HepG2 (cell line): ENCODE data around the gene CTXN1. TPM values are rescaled to one million over a fixed set of nuclear protein-coding genes. Genes with fewer than 3 reads are reported as not detected.

ENCODE experiments used
- CENPX ChIP-seq: sonication (generic); formaldehyde crosslinking; IDR thresholded peaks from 2 replicates; pipeline ENCODE4 v1.9.0; 2021; ENCODE audit warnings: mild to moderate bottlenecking, missing genetic modification reagents, moderate library complexity
- CHD4 ChIP-seq: fragments of 200-600 bp; sonication (generic); IDR thresholded peaks from 2 replicates; pipeline ENCODE4 v1.7.0; 2017; ENCODE audit warnings: mild to moderate bottlenecking, low read length, borderline replicate concordance
- DPF2 ChIP-seq: sonication (generic); formaldehyde crosslinking; IDR thresholded peaks from 2 replicates; pipeline ENCODE4 v1.4.0; 2020; ENCODE audit warnings: mild to moderate bottlenecking, low read depth, missing genetic modification reagents, borderline replicate concordance
- EP300 ChIP-seq, 3 experiments: sonication (generic) in 1 of 3; formaldehyde crosslinking in 1 of 3; IDR thresholded peaks; 2 replicates each; pipeline versions ENCODE4 v1.5.1 to v1.6.1; 2011 to 2020; ENCODE audit warnings: low read depth in 2 of 3, low read length in 2 of 3, borderline replicate concordance in 1 of 3, improper control_type of control experiment in 1 of 3, mild to moderate bottlenecking in 1 of 3, missing genetic modification reagents in 1 of 3, moderate library complexity in 1 of 3
- FOXO1 ChIP-seq: sonication (generic); formaldehyde crosslinking; IDR thresholded peaks from 2 replicates; pipeline ENCODE4 v1.4.0; 2020; ENCODE audit warnings: missing genetic modification reagents
- GTF3A ChIP-seq: sonication (generic); formaldehyde crosslinking; conservative IDR thresholded peaks from 2 replicates; pipeline ENCODE4 v1.4.0; 2020; ENCODE audit warnings: mild to moderate bottlenecking, missing genetic modification reagents
- IKZF1 ChIP-seq: fragments of 450-650 bp; IDR thresholded peaks from 2 replicates; pipeline ENCODE4 v1.7.1; 2016
- KDM5A ChIP-seq: fragments of 200-600 bp; sonication (generic); IDR thresholded peaks from 2 replicates; pipeline ENCODE4 v1.7.0; 2018; ENCODE audit warnings: antibody characterized with exemption, mild to moderate bottlenecking, low read length, borderline replicate concordance
- MAFG ChIP-seq: sonication (generic); formaldehyde crosslinking; IDR thresholded peaks from 2 replicates; pipeline ENCODE4 v1.5.1; 2020; ENCODE audit warnings: mild to moderate bottlenecking, missing genetic modification reagents
- MAFK ChIP-seq, 2 experiments: IDR thresholded peaks in 1 of 2; conservative IDR thresholded peaks in 1 of 2; 2 replicates each; pipeline ENCODE4 v1.6.1; 2011; ENCODE audit warnings: improper control_type of control experiment in 2 of 2, low read length in 2 of 2
- RXRB ChIP-seq: IDR thresholded peaks from 2 replicates; pipeline ENCODE4 v1.6.1; 2016; ENCODE audit warnings: borderline replicate concordance, missing genetic modification reagents, missing compliant biosample characterization
- SMAD3 ChIP-seq: sonication (generic); formaldehyde crosslinking; IDR thresholded peaks from 2 replicates; pipeline ENCODE4 v1.4.0; 2020; ENCODE audit warnings: missing genetic modification reagents
- SNRNP70 ChIP-seq: fragments of 200-400 bp; formaldehyde crosslinking; IDR thresholded peaks from 2 replicates; pipeline ENCODE4 v1.6.1; 2017; ENCODE audit warnings: mild to moderate bottlenecking, low read depth, low read length, moderate library complexity
- ZFP36 ChIP-seq: fragments of 150-350 bp; IDR thresholded peaks from 2 replicates; pipeline ENCODE4 v1.6.1; 2018; ENCODE audit warnings: borderline replicate concordance, low read length, low read depth; ENCODE audit not compliant: partially characterized antibody
- ZKSCAN8 ChIP-seq: IDR thresholded peaks from 2 replicates; pipeline ENCODE4 v1.6.1; 2016; ENCODE audit warnings: borderline replicate concordance, missing genetic modification reagents, missing compliant biosample characterization
- ZNF143 ChIP-seq: sonication (generic); formaldehyde crosslinking; IDR thresholded peaks from 2 replicates; pipeline ENCODE4 v1.4.0; 2020; ENCODE audit warnings: missing genetic modification reagents
- ZNF337 ChIP-seq: sonication (generic); formaldehyde crosslinking; IDR thresholded peaks from 2 replicates; pipeline ENCODE4 v1.5.1; 2020; ENCODE audit warnings: missing genetic modification reagents, low read depth, mild to moderate bottlenecking, borderline replicate concordance
- ZNF407 ChIP-seq: sonication (generic); formaldehyde crosslinking; IDR thresholded peaks from one replicate; pipeline ENCODE4 v1.5.1; 2020; ENCODE audit warnings: mild to moderate bottlenecking, missing genetic modification reagents; ENCODE audit errors: not compliant biosample characterization
- ZNF629 ChIP-seq: sonication (generic); formaldehyde crosslinking; conservative IDR thresholded peaks from 2 replicates; pipeline ENCODE4 v1.5.0; 2020; ENCODE audit warnings: missing genetic modification reagents
- ZNF770 ChIP-seq: sonication (generic); formaldehyde crosslinking; IDR thresholded peaks from 2 replicates; pipeline ENCODE4 v1.5.0; 2020; ENCODE audit warnings: mild to moderate bottlenecking, missing genetic modification reagents
- polyA plus RNA-seq, 8 experiments: library from polyadenylated mRNA; depleted of rRNA in 3 of 8; stranded (reverse) in 7 of 8; unstranded in 1 of 8; fragments of >200 nt; fragmentation: Illumina TruSeq in 4 of 8; extraction: Trizol in 4 of 8; gene quantifications; 2 replicates each; pipeline versions ENCODE4 v1.2.1 to v1.2.3, GENCODE V29; 2011 to 2016; ENCODE audit warnings: low read depth in 4 of 8, missing spikeins in 1 of 8, mixed read lengths in 1 of 8; ENCODE audit not compliant: insufficient read depth in 1 of 8
- total RNA-seq, 5 experiments: library from RNA; depleted of rRNA; stranded (reverse); fragments of >200 nt; fragmentation: Illumina TruSeq; extraction: Trizol; gene quantifications; 2 replicates each; pipeline ENCODE4 v1.2.3, GENCODE V29; 2016; ENCODE audit warnings: low read depth in 1 of 5

Gene CTXN1
- total and polyA plus RNA-seq, 2 of the 13 experiments (the other 11 are each of a cell fraction or from before 2014, with no cell fraction given): 0.11 TPM; not detected in 1

- no peak for TF ChIP-seq ZNF407 (CRISPR knock-in tag)
- peak; percentile 36; the same call in 1 of the 2 replicates for TF ChIP-seq ZNF770 (CRISPR knock-in tag)
- no peak for TF ChIP-seq DPF2 (CRISPR knock-in tag)
- TF ChIP-seq CHD4: no peak
- no peak for TF ChIP-seq ZKSCAN8 (CRISPR knock-in tag)
- TF ChIP-seq FOXO1: no peak
- TF ChIP-seq EP300 (IDR thresholded peaks at IDR 0.05; ENCODE audit: low read depth in 2 of 2, low read length in 2 of 2): no peak
- no peak for TF ChIP-seq EP300 (CRISPR knock-in tag; IDR thresholded peaks at IDR 0.05; ENCODE audit: borderline replicate concordance)
- TF ChIP-seq MAFG (CRISPR knock-in tag): no peak
- no peak for TF ChIP-seq ZNF143 (CRISPR knock-in tag)
- TF ChIP-seq ZNF629 (CRISPR knock-in tag): peak; percentile 37; the same call in 1 of the 2 replicates
- TF ChIP-seq RXRB (CRISPR knock-in tag): peak; percentile 48; the same call in 1 of the 2 replicates
- no peak for TF ChIP-seq GTF3A (CRISPR knock-in tag)
- TF ChIP-seq ZFP36: no peak
- no peak for TF ChIP-seq CENPX
- no peak for TF ChIP-seq IKZF1
- TF ChIP-seq KDM5A: no peak
- TF ChIP-seq ZNF337 (CRISPR knock-in tag): no peak
- no peak for TF ChIP-seq SNRNP70
- TF ChIP-seq SMAD3 (CRISPR knock-in tag): no peak
- TF ChIP-seq MAFK (conservative IDR thresholded peaks at IDR 0.05 in 1 of 2, IDR thresholded peaks at IDR 0.05 in 1 of 2; ENCODE audit: low read length in 2 of 2): no peak
Observed at GRCh38 chr19:7925171-7925851, 624 bp downstream of the CTXN1 start (continued).
